Measurements from ENCODE around the gene FGD3. TPM values are rescaled to one million over a fixed set of nuclear protein-coding genes. Genes with fewer than 3 reads are reported as not detected.

Gene FGD3
- total RNA-seq, 1 experiment from 2014 or later: 1.8 TPM

- Histone ChIP-seq H4K5ac (ENCODE audit: insufficient read length, low read depth, low read length) (no peak overlapping the region), H3K79me1 (ENCODE audit: insufficient read depth, low read depth, low read length, poor library complexity, severe bottlenecking) (no peaks in the 10 kb centered on the region), H3K79me2 (ENCODE audit: insufficient read depth, low read length) (no peaks in the 10 kb centered on the region), H3K27ac (ENCODE audit: insufficient read length, low read depth, low read length) (no peak overlapping the region), H4K8ac (replicated peaks; ENCODE audit: insufficient read length, low read depth, low read length) (no peak overlapping the region), H3K23me2 (ENCODE audit: insufficient read length, low read depth, low read length, poor library complexity, severe bottlenecking) (no peaks in the 10 kb centered on the region), H2BK20ac (ENCODE audit: low read depth, low read length, poor library complexity, severe bottlenecking) (no peak overlapping the region), H3K23ac (ENCODE audit: insufficient read length, low read depth, low read length) (no peak overlapping the region), H2AFZ (ENCODE audit: low read length) (no peak overlapping the region), H2BK12ac (ENCODE audit: insufficient read length, low read depth, low read length) (no peak overlapping the region), H2BK15ac (ENCODE audit: low read depth, low read length) (no peak overlapping the region), H2BK120ac (ENCODE audit: low read depth, low read length, poor library complexity, severe bottlenecking) (no peak overlapping the region), H2BK5ac (ENCODE audit: insufficient read length, low read length) (no peak overlapping the region), H3K14ac (ENCODE audit: insufficient read depth, low read length) (no peak overlapping the region), H3K9me3 (ENCODE audit: control insufficient read depth, low read depth, low read length) (no peaks in the 10 kb centered on the region), H3T11ph (ENCODE audit: low read length) (no peak overlapping the region), H3K4me1 (ENCODE audit: insufficient read depth, low read length) (no peaks in the 10 kb centered on the region), H2AK5ac (ENCODE audit: insufficient read length, low read length) (no peak overlapping the region), H3K18ac (ENCODE audit: insufficient read length, low read depth, low read length) (no peak overlapping the region), H4K91ac (ENCODE audit: insufficient read length, low read depth, low read length) (no peak overlapping the region), H3K56ac (ENCODE audit: insufficient read length, low read depth, low read length) (no peak overlapping the region), H4K20me1 (ENCODE audit: control insufficient read depth, insufficient read depth, insufficient read length) (no peaks in the 10 kb centered on the region), H3K27me3 (ENCODE audit: insufficient read depth, low read length) (no peaks in the 10 kb centered on the region), H3K4me2 (ENCODE audit: insufficient read depth, insufficient read length, low read length) (no peak overlapping the region), H3K4ac (ENCODE audit: low read depth, low read length) (no peak overlapping the region), H3K9ac (ENCODE audit: extremely low read depth, insufficient read length, low read length) (no peak overlapping the region)
- Mint-ChIP-seq H3K27ac (no peak overlapping the region), H3K27me3 (ENCODE audit: low read depth) (peaks cover 2% of the 10 kb centered on the region; the same call in 1 of the 2 replicates), H3K4me3 (no peak overlapping the region), H3K36me3 (ENCODE audit: insufficient read depth in 1 of 3, low read depth in 3 of 3) (no peaks in the 10 kb centered on the region), H3K4me1 (peaks cover 7 to 24% of the 10 kb centered on the region in 2 experiments), H3K9me3 (peaks cover 0 to 7% of the 10 kb centered on the region in 2 experiments; a peak in 1 of 5 replicates)
- TF ChIP-seq CTCF (conservative IDR thresholded peaks at IDR 0.05): no peak
- DNase-seq: no peak
- WGBS (ENCODE audit: extremely low coverage, insufficient read length, low lambda C conversion rate): no CpG with 5 or more reads among the region's 6 CpGs
Observed at GRCh38 chr9:93039456-93039855, 92.1 kb downstream of the FGD3 start.
